Colonic mucosa (tissue), 4 donors: ENCODE data around the gene SEMA4G. TPM values are rescaled to one million over a fixed set of nuclear protein-coding genes. Genes with fewer than 3 reads are reported as not detected.

Experiments used
- DNase-seq: peaks from one replicate; pipeline ENCODE4 v3.0.0-alpha.2; 2020
- H3K27ac ChIP-seq: fragments of 200-600 bp; one replicate; pipeline ENCODE4 v1.8.0; 2021
- H3K27me3 ChIP-seq: fragments of 200-600 bp; one replicate; pipeline ENCODE4 v1.8.0; 2021
- H3K36me3 ChIP-seq: fragments of 200-600 bp; one replicate; pipeline ENCODE4 v1.8.0; 2021
- H3K4me1 ChIP-seq: fragments of 200-600 bp; one replicate; pipeline ENCODE4 v1.8.0; 2021; ENCODE audit warnings: mild to moderate bottlenecking
- H3K4me3 ChIP-seq: fragments of 200-600 bp; one replicate; pipeline ENCODE4 v1.8.0; 2021
- H3K9ac ChIP-seq, 2 donors: one replicate each; pipeline ENCODE4 v1.7.0; 2013; ENCODE audit warnings: control low read depth in 2 of 2, low read depth in 2 of 2, low read length in 2 of 2
- H3K9me3 ChIP-seq: fragments of 200-600 bp; one replicate; pipeline ENCODE4 v1.8.0; 2021
- CTCF ChIP-seq: fragments of 200-600 bp; IDR thresholded peaks from one replicate; pipeline ENCODE4 v1.8.0; 2022; ENCODE audit warnings: antibody characterized with exemption, mild to moderate bottlenecking
- intact Hi-C: fragments of 100-400 bp; cut with DNase I; formaldehyde crosslinking; loops from one replicate; pipeline ENCODE4 v1.14.1; 2022
- total RNA-seq, 2 donors: library from RNA; stranded (reverse); fragmentation: NEBNext Ultra II Directional in 1 of 2; extraction: Animal tissue kit (Norgen Biotek cat#: 25700) in 1 of 2; gene quantifications; one replicate each; pipeline ENCODE4 v1.2.1, GENCODE V29; 2021
- donor health status: healthy.
- donor health status: DM: no; HTN: no; CAD: no.
- donor health status: DM: no; HTN: no; CAD: no.

SEMA4G gene
- total RNA-seq, 2 donors from 2014 or later = 113 to 133 TPM

GRCh38 chr10:100998183-100998990 lies 29.1 kb downstream of the SEMA4G start:
- Histone ChIP-seq H3K36me3 (peaks cover under 1% of the 10 kb centered on the region), H3K27me3 (no peaks in the 10 kb centered on the region), H3K4me3 (peak overlapping the region; percentile 89), H3K27ac (peak overlapping the region; percentile 95), H3K9me3 (no peaks in the 10 kb centered on the region), H3K9ac (peak overlapping the region; percentile 96 to 97), H3K4me1 (peaks cover 21% of the 10 kb centered on the region)
- peak; percentile 93 for DNase-seq
- TF ChIP-seq CTCF = no peak
- intact Hi-C loops = no loop called here

- intact Hi-C loops = no loop called here
- H3K4me1 ChIP-seq = peaks cover 21% of the 10 kb centered on the region
- peak; percentile 81 for DNase-seq
- peak overlapping the region; percentile 96 to 97 for H3K9ac ChIP-seq
- peak overlapping the region; percentile 95 for H3K27ac ChIP-seq
- H3K36me3 ChIP-seq = no peaks in the 10 kb centered on the region
- H3K9me3 ChIP-seq = no peaks in the 10 kb centered on the region
- no peaks in the 10 kb centered on the region for H3K27me3 ChIP-seq
- peak; percentile 93 for TF ChIP-seq CTCF
- peak overlapping the region; percentile 89 for H3K4me3 ChIP-seq
These were observed 29.9 kb downstream of the SEMA4G start for GRCh38 chr10:100998991-100999741.

- no peak for DNase-seq
- H3K9me3 ChIP-seq = no peaks in the 10 kb centered on the region
- H3K9ac ChIP-seq = peak within 1 kb of the TSS; percentile 96 to 97
- no peak for TF ChIP-seq CTCF
- H3K4me1 ChIP-seq = peaks cover 21% of the 10 kb centered on the region
- peak within 1 kb of the TSS; percentile 95 for H3K27ac ChIP-seq
- H3K27me3 ChIP-seq = no peaks in the 10 kb centered on the region
- H3K36me3 ChIP-seq = no peaks in the 10 kb centered on the region
- H3K4me3 ChIP-seq = peak within 1 kb of the TSS; percentile 89
- intact Hi-C loops = no loop called here
These were observed 30.4 kb downstream of the SEMA4G start, which contains the start of gene LZTS2 for GRCh38 chr10:100999742-101000126. LZTS2 (plus strand) TSS chr10:100999808; CDS start chr10:101002539, 2,731 bp downstream.

GRCh38 chr10:101000127-101000914 lies 31.0 kb downstream of the SEMA4G start:
- Histone ChIP-seq H3K36me3 (no peaks in the 10 kb centered on the region), H3K4me1 (peaks cover 21% of the 10 kb centered on the region), H3K9ac (peak overlapping the region; percentile 81 to 97), H3K9me3 (no peaks in the 10 kb centered on the region), H3K27ac (peak overlapping the region; percentile 74), H3K4me3 (peak overlapping the region; percentile 89), H3K27me3 (no peaks in the 10 kb centered on the region)
- no peak for TF ChIP-seq CTCF
- DNase-seq = no peak
- intact Hi-C loops = no loop called here
